Activated CD4-positive, alpha-beta T cell treated with anti-CD3 and anti-CD28 coated beads, Interleukin-2, Interleukin-6, amounts not matched to agents 100 ng/mL and 50 ng/mL, durations not matched to agents 16 hours and 8 hours (primary cell): ENCODE measurements around the gene MOAP1.
"Not testable (repeated sequence)": the region's sequence is repeated elsewhere in the genome, so short reads cannot be mapped to it uniquely, and the experiment has no call there.

ENCODE experiments used
- DNase-seq: peaks from one replicate; pipeline ENCODE4 v3.0.0-alpha.2; 2020

Gene MOAP1

GRCh38 chr14:93142854-93143652 is 41.6 kb downstream of the MOAP1 start:
- no peak for DNase-seq

- DNase-seq, result no peak
Measured at GRCh38 chr14:93137864-93138263, 46.8 kb downstream of the MOAP1 start.

- DNase-seq, result not testable (repeated sequence)
Measured at GRCh38 chr14:93136508-93136907, 48.2 kb downstream of the MOAP1 start.

GRCh38 chr14:93136009-93136408 is 48.7 kb downstream of the MOAP1 start:
- DNase-seq, result no peak

GRCh38 chr14:93135399-93135798 is 49.3 kb downstream of the MOAP1 start:
- DNase-seq, result no peak

GRCh38 chr14:93133464-93133863 is 51.2 kb downstream of the MOAP1 start:
- no peak for DNase-seq

GRCh38 chr14:93132472-93133065 is 52.1 kb downstream of the MOAP1 start:
- peak; percentile 30 for DNase-seq
